Psoas muscle (tissue), 8 donors: ENCODE data around the gene ORM1. TPM values are rescaled to one million over a fixed set of nuclear protein-coding genes. Genes with fewer than 3 reads are reported as not detected.

ENCODE experiments used
- ATAC-seq, 4 donors: fragments of 200-7000 bp; cut with Tn5 transposase; one replicate each; pipeline ENCODE4 v1.9.1; 2020; ENCODE audit warnings: moderate library complexity in 3 of 4, mild to moderate bottlenecking in 2 of 4
- DNase-seq, 2 donors: peaks; one replicate each; pipeline ENCODE4 v3.0.0-alpha.2; 2020
- H3K27ac ChIP-seq: fragments of 200-600 bp; one replicate; pipeline ENCODE4 v1.8.0; 2022
- H3K27me3 ChIP-seq, 3 donors: fragments of 200-600 bp in 1 of 3; one replicate each; pipeline versions ENCODE4 v1.6.1 to v1.8.0; 2013 to 2022; ENCODE audit warnings: low read length in 2 of 3, mild to moderate bottlenecking in 2 of 3, moderate library complexity in 1 of 3; ENCODE audit not compliant: insufficient read depth in 3 of 3
- H3K36me3 ChIP-seq, 2 donors: fragments of 200-600 bp in 1 of 2; one replicate each; pipeline versions ENCODE4 v1.6.1 to v1.8.0; 2013 to 2022; ENCODE audit warnings: low read depth in 1 of 2, mild to moderate bottlenecking in 1 of 2, moderate library complexity in 1 of 2; ENCODE audit not compliant: insufficient read depth in 1 of 2
- H3K4me1 ChIP-seq: fragments of 200-600 bp; one replicate; pipeline ENCODE4 v1.8.0; 2022
- H3K4me3 ChIP-seq: fragments of 200-600 bp; one replicate; pipeline ENCODE4 v1.8.0; 2022; ENCODE audit warnings: mild to moderate bottlenecking
- H3K9me3 ChIP-seq: fragments of 200-600 bp; one replicate; pipeline ENCODE4 v1.8.0; 2022
- WGBS, 3 donors: extraction: QIAGEN DNeasy Blood & Tissue Kit; methylation state at CpG; one replicate each; pipeline versions ENCODE4 v1.1.6 to v1.1.7; 2013; 5-methylcytosine and 5-hydroxymethylcytosine counted together
- intact Hi-C, 2 donors: fragments of 100-400 bp; cut with DNase I; formaldehyde crosslinking; loops; one replicate each; pipeline versions ENCODE4 v1.11.0 to v1.14.2; 2022
- polyA plus RNA-seq, 3 donors: library from polyadenylated mRNA; stranded (reverse); fragments of 200-250 nt; gene quantifications; one replicate each; pipeline ENCODE4 v1.2.3, GENCODE V29; 2013
- total RNA-seq, 4 donors: library from RNA; stranded (reverse); fragmentation: NEBNext Ultra II Directional in 2 of 4; extraction: Animal tissue kit (Norgen Biotek cat#: 25700) in 2 of 4; gene quantifications; one replicate each; pipeline versions ENCODE4 v1.2.1 to v1.2.4, GENCODE V29; 2021 to 2023
- TF ChIP-seq, protein P1 (sequence below): fragments of 200-600 bp; IDR thresholded peaks from one replicate; pipeline ENCODE4 v1.8.0; 2022; ENCODE audit warnings: antibody characterized with exemption
- donor health status: healthy with polysubstance abuse.
- donor health status: DM: no; HTN: no; CAD: no; lungs with moderate emphysema.
- donor health status: Bipolar disorder and iron deficiency.
- donor health status: healthy.
- donor health status: DM: yes; HTN: yes; CAD: no.
- donor health status: DM: no; HTN: no; CAD: no.
- donor health status: DM: no; HTN: no; CAD: no.
- donor health status: DM: yes; HTN: yes; CAD: no.

ORM1 gene
- total and polyA plus RNA-seq, 7 donors, result 0.21 to 2.8 (median 1.2) TPM; not detected in 3

DNA sequence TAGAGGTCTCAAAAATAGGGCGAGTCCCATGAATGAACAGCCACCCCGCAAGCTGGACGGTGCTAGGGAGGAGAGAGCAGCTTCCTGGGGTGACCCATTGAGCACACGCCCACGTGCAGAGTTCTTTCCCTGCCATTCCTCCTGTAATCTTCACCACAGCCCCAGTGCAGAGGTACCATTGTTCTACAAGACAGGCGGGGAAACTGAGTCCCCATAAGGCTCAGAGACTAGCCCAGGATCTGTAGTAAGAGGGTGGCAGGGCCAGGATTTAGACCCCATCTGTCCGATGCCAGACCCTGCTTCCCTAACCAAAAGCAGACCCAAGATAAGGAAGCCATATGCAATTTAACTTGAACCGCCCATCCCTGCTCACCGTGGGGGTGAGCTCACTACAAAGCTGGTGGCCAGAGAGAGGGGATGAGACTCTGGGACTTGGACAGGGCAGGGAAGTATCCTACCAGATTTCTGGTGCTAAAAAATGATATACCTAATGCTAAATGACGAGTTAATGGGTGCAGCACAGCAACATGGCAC lies 36.7 kb upstream of the ORM1 start:
- Histone ChIP-seq H3K9me3 (no peaks in the 10 kb centered on the region), H3K27ac (no peak overlapping the region), H3K4me3 (no peak overlapping the region), H3K36me3 (peaks cover 0 to 6% of the 10 kb centered on the region in 2 donors), H3K4me1 (no peaks in the 10 kb centered on the region), H3K27me3 (no peaks in the 10 kb centered on the region)
- 90 to 96% (median 93%) methylated on average over 10 of the region's 10 CpGs for WGBS, 3 donors
- no peak for ATAC-seq
- intact Hi-C loops, result no loop called here
- TF ChIP-seq, protein P1, sequence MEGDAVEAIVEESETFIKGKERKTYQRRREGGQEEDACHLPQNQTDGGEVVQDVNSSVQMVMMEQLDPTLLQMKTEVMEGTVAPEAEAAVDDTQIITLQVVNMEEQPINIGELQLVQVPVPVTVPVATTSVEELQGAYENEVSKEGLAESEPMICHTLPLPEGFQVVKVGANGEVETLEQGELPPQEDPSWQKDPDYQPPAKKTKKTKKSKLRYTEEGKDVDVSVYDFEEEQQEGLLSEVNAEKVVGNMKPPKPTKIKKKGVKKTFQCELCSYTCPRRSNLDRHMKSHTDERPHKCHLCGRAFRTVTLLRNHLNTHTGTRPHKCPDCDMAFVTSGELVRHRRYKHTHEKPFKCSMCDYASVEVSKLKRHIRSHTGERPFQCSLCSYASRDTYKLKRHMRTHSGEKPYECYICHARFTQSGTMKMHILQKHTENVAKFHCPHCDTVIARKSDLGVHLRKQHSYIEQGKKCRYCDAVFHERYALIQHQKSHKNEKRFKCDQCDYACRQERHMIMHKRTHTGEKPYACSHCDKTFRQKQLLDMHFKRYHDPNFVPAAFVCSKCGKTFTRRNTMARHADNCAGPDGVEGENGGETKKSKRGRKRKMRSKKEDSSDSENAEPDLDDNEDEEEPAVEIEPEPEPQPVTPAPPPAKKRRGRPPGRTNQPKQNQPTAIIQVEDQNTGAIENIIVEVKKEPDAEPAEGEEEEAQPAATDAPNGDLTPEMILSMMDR, result no peak
- peak in 1 of 2 donors; percentile 14 for DNase-seq

DNA sequence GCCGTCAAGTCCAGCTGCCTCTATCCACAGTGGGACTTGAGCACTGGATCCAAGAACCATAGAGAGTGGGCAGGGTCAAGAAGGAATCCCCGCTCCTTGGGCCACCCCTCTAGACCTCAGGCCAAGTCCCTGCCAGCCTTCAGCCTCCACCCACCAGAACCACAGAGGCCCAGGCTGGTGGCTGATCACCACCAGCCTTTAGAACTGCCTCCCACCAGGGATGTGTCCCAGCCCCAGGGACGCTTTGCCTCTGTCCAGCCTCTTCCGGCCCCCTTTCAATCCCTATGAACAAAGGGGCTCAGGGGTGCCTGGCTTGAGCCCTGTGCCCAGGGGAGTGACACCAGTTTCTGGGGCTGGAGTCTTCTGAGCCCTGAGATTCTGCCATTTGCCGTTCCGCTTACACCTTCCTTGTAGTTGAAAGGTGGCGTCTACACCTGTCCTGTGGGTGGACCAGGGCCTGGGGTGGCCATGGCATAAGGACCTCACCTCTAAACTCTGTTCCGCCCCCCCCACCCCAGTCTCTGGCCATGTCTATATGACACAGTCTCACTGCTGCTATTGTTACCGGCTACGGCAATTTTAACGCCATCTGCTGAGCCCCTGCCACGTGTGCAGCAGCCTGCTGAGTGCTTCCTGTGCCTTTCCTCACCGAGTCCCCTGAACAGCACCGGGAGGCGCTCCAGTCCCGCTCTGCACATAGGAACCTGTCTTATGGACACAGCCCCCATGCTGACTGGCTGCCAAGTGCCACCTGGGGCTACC lies 35.7 kb upstream of the ORM1 start:
- intact Hi-C loops, result no loop called here
- 70 to 83% (median 73%) methylated on average over 16 of the region's 16 CpGs for WGBS, 3 donors
- Histone ChIP-seq H3K36me3 (peaks cover 0 to 10% of the 10 kb centered on the region in 2 donors), H3K27ac (no peak overlapping the region), H3K27me3 (no peaks in the 10 kb centered on the region), H3K9me3 (no peaks in the 10 kb centered on the region), H3K4me3 (no peak overlapping the region), H3K4me1 (no peaks in the 10 kb centered on the region)
- ATAC-seq (no peak), DNase-seq (peak; percentile 8 to 28)
- TF ChIP-seq, protein P1, result no peak

DNA sequence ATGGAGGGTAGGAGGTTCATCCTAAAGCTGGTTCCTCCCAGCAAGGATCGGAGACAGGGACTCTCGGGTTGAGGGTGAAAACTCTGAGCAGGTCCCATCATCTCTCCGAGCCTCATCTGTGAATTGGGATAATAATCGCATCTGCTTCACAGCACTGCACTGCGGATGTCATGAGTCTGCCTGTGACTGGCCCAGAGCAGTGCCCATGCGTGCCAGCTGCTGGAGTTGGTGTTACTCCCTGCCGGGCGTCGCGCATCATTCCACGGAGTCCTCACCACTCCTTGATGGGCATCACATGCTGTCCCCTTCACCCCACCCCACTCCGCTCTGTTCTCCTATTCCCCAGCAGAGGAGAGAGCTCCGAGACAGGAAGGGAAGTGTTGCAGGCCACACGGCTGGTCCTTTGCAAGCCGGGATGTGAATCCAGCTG lies 35.1 kb upstream of the ORM1 start:
- Histone ChIP-seq H3K9me3 (no peaks in the 10 kb centered on the region), H3K36me3 (peaks cover 0 to 15% of the 10 kb centered on the region in 2 donors), H3K4me1 (no peaks in the 10 kb centered on the region), H3K4me3 (no peak overlapping the region), H3K27me3 (no peaks in the 10 kb centered on the region), H3K27ac (no peak overlapping the region)
- TF ChIP-seq, protein P1, result no peak
- no peak for ATAC-seq
- intact Hi-C loops, result no loop called here
- WGBS, 3 donors, result 47 to 70% (median 50%) methylated on average over 15 of the region's 15 CpGs
- DNase-seq, result peak; percentile 6 to 21

DNA sequence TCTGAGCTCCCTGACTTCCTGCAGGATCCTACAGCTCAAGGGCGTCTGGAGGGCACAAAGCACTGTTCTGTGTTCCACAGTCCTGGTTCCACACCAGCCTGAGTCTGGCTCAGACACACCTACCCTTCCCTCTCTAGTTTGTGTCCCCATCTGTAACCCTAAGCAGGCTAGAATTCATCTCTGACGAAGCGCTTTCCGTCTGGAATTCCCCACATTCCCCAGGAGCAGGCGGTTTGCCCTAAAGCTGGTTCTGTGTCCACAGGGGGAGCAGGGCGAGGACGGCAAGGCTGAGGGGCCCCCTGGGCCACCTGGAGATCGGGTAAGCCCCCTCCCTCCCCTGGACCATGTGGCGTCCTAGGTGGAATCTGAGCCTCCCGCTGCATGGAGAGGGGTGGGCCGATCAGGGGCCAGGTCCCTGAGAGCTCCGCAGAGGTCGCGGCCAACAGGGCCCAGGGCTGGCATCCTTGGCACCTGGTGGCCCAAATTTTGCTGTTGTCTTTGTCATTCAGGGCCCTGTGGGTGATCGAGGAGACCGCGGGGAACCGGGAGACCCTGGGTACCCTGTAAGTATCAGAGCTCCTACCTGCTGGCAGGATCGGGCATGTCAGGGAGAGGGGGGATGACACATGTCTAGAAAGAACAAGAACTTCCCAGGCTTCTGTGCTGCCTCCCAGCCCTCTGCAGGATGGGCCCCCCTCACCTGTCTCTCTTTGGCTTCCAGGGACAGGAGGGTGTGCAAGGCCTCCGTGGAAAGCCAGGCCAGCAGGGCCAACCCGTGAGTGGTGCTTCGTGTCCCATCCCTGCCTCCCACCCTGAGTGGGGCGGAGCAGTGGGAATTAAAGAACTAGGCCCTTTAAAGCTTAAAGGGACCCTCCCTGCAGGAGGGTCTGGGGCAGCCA lies 34.5 kb upstream of the ORM1 start:
- H3K27ac ChIP-seq, result no peak overlapping the region
- no peak overlapping the region for H3K4me3 ChIP-seq
- 70 to 76% (median 74%) methylated on average over 23 of the region's 23 CpGs for WGBS, 3 donors
- intact Hi-C loops, result no loop called here
- H3K36me3 ChIP-seq, result peaks cover 0 to 18% of the 10 kb centered on the region in 2 donors
- H3K9me3 ChIP-seq, result no peaks in the 10 kb centered on the region
- no peaks in the 10 kb centered on the region for H3K4me1 ChIP-seq
- ATAC-seq, result no peak
- TF ChIP-seq, protein P1, result no peak
- DNase-seq, result peak; percentile 4 to 25
- H3K27me3 ChIP-seq, result no peaks in the 10 kb centered on the region
